ENCODE data around the gene TBL1XR1.
"Not testable (repeated sequence)": the region's sequence is repeated elsewhere in the genome, so short reads cannot be mapped to it uniquely, and the experiment has no call there.

TBL1XR1 gene

DNA sequence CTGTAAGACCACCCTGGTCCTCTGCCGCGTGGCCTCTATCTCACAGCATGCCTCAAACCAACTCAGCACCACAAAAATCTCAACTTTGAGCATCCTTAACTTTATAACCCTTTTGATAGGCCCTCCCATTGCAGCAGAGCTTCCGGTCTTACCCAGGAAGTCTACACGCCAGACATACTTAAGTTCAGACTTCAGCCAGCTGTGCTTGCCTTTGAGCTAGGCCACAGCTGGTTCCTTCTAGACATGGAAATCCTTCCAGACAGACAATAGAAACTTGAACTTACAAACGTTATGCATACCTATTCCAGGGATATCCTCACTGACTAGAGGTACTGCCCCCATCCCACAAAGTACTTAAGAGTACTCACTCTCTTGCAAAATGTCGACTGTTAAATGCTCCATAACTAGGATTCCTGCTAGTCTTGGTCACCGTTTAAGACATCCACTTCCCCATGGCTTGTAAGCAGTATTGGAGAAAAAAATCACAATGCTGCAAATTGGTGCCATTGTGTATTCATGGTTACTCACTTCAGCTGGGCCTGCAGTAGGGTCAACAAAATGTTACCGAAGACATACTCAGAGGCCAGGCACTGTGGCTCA, 183.5 kb downstream of the TBL1XR1 start:
- DNase-seq (ENCODE audit: low spot score), result no peak

DNA sequence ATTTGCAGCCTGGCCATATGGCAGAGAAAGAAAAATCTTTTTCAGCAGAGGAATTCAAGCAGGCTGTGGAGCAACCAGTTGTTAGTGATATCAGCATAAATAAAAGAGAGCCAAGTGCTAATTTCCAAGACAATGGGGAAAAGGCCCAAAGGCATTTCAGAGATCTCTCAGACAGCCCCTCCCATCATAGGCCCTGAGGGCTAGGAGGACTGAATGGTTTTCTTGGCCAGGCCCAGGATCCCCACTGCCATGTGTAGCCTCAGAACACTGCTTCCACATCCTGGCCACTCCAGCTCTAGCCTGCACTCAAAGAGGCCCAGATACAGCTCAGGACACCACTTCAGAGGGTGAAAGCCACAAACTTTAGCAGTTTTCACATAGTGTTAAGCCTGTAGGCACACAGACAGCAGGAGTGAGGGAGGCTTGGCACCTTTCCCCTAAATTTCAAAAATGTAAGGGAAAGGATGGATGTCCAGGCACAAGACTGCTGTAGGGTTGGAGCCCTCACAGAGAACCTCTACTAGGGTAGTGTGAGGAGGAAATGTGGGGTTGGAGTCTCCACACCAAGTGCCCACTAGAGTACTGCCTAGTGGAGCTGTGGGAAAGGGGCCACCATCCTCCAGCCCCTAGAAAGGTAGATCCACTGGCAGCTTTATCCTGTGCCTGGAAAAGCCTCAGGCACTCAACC, 191.4 kb downstream of the TBL1XR1 start:
- DNase-seq (ENCODE audit: low spot score), result no peak

DNA sequence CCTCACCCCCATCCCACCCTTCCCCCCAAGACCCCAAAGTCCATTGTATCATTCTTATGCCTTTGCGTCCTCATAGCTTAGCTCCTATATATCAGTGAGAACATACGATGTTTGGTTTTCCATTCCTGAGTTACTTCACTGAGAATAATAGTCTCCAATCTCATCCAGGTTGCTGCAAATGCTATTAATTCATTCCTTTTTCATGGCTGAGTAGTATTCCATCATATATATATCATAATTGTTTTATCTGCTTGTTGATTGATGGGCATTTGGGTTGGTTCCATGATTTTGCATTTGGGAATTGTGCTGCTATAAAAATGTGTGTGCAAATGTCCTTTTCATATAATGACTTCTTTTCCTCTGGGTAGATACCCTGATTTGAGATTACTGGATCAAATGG, 197.1 kb downstream of the TBL1XR1 start:
- DNase-seq (ENCODE audit: low spot score), result not testable (repeated sequence)

DNA sequence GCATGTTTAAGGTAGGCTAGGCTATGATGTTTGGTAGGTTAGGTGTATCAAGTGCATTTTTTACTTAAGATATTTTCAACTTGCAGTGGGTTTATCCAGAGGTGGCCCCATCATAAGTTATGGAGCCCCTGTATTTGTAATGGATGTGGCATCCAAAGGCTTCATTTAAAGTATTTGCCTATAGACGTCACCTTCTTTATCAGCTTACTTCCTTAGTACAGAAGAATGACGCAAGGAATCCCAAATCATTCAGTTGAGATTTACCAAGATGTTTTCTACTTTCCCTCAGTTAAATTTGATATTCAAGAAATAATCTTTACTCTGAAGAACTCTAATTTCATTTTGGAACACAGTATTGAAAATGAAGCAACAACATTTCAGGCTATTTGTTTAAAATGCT, 201.3 kb downstream of the TBL1XR1 start:
- DNase-seq (ENCODE audit: low spot score), result no peak

DNA sequence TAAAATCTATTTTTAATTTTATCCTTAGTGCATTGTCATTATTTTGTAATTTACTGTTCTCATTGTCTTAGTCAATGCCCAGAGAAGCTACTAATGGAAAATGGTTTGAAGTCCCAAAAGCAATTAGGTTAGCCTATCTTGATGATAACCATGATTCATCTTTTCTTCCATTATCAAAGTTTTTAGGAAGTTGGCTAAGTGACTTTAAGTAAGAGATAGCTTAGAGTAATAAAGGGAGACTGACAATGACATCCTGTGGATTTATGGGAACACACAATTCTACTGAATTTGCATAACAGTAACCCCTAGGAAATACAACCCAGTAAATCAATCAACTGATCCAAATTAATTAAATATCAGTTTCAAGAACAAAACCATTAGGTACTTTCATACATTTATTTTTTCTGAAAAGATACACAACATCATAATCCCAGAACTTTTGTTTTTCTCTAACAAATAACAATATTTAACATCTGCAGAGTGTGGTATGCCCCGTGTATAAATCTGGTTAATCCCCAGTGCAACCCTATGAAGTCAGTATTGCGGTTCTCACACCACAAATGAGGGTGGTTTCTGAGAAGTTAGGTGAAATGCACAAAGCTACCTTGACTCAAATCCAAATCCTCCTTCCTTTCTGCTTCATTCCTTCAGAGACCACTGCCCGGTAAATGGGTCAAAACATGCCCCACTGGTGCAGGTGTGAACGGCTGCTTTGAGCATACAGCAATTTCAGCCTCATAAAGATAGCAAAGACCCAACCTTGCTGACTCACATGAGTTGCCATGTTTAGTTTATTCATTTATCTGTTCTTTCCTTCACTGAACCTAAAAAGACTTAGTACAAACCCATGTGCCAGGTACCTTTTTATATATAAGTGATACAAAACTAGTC, 202.1 kb downstream of the TBL1XR1 start:
- no peak for DNase-seq (ENCODE audit: low spot score)

DNA sequence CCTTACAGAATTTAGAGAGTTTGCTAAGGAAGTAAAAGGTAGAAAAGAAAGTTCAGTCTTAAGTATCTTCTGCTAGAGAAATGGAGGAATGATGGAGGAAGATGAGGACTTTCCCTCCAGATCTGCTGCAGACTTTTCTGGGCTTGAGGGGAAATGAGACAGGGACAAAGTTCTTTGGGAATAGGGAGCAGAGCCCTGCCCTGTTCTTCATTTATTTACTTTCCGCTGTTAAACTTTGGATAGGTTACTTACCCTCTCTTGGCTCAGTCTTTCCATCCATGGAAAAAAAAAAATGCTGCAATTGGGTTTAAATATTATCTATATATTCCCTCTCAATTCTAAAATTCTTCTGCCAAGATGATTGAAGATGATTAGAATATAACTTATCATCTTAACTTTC, 202.9 kb downstream of the TBL1XR1 start:
- no peak for DNase-seq (ENCODE audit: low spot score)

DNA sequence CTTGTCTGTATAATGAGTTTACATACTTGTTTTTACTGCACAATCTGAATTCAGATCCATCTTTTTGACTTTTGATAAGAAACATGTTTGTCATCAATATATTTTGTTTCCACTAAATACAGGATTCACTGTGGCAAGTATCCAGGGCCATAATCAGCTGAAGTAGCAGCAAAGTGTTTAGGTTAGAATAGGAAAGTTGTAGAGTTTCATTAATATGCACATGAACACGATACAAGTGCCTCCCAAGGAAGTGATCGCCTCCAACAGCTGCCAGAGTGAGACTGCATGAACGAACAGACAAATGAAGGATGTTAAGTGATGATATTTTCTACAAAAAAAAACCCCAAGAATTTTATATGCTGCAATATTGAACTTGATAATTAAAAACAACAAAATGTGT, 204.3 kb downstream of the TBL1XR1 start:
- DNase-seq (ENCODE audit: low spot score), result no peak

DNA sequence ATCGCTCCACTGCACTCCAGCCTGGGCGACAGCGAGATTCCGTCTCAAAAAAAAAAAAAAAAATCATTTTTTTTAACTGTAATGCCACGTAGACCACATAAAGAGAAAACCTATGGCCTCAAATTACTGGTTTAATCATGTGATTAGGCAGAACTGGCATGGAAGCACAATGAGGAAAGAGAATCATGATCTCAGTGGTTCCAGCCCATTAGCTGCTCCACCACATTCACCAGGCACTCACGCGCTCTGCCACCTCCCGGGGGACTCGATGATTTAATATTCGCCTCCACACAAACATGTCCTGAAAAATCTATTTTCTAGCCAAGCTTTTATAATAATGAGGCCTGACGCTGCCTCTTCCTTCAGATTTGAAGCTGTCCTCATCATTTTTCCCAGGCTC, 204.7 kb downstream of the TBL1XR1 start:
- DNase-seq (ENCODE audit: low spot score), result no peak

DNA sequence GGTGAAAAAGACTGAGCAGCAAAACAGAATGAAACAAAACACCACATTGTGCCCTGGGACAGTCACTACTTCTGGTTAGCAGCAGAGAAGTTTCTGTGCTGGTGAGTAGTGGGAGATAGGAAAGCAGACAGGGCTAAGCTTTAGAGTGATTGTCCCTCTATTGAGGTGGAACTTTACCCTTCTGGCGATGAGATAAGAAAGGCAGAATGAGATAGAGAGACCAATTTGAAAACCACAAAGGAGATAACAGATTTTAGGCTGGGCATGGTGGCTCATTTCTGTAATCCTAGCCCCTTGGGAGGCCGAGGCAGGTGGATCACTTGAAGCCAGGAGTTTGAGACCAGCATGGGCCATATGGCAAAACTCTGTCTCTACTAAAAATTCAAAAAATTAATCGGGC, 208.5 kb downstream of the TBL1XR1 start:
- DNase-seq (ENCODE audit: low spot score), result no peak

DNA sequence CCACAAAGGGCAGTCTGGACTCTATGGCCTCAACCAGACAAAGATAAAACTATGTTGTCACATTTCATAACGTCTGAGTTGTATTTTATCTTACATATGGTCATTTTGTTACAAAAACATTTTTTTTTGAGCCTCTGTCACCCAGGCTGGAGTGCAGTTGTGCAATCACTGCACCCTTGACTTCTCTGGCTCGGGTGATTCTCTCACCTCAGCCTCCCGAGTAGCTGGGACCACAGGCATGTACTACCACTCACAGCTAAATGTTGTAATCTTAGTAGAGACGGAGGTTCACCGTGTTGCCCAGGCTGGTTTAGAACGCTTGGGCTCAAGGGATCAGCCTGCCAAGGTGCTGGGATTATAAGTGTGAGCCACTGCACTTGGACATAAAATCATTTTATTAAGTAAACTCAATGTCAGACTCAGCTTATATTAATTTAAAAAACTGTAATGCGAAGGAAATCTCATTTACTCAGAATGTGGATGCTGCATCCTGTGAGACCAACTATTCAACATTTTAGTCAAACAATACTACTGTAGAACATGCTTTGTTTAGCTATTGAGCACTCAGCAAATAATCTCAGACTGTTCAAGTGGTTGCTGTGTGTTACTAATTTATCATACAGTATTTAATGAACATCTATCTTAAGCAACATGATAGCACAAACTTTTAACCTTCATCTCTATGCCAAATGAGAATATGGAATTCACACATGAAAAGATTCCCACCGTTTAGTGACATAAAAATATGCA, 209.2 kb downstream of the TBL1XR1 start:
- DNase-seq (ENCODE audit: low spot score), result no peak

DNA sequence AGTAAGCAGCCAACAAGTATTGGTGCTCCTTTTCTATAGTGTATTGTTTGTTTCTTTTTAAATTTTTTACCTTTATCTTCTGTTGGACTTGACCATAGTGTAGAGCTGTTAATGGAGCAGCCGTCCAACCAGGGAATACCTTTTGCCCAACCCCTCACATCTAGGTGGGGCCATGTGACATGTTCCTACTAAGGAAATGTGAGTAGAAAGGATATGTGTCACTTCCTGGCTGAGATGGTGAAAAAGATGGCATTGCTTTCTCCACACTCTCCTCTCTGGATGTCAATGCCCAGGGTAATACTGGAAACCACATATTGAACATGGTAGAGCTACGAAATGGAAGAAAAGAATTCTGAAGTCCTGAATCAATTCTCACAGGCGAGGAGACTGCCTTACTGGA, 218.8 kb downstream of the TBL1XR1 start:
- DNase-seq (ENCODE audit: low spot score), result no peak

DNA sequence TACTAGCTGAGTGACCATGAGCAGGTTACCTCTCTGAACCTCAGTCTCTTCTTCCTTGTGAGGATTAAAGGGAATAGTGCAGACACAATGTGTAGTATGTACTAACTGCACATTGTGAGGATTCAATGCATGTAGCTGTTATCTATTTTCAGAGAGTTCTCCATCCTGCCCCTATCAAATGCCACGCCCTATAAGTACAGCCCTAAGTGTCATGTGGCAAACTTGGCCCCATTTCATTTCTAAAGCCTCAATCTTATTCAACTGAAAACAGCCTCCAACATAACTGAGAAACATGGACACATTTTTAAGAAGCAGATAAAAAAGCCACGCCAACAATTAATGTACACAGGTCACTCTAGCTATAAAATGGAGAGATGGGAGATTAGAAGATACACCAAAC, 220.0 kb downstream of the TBL1XR1 start:
- DNase-seq (ENCODE audit: low spot score), result no peak

DNA sequence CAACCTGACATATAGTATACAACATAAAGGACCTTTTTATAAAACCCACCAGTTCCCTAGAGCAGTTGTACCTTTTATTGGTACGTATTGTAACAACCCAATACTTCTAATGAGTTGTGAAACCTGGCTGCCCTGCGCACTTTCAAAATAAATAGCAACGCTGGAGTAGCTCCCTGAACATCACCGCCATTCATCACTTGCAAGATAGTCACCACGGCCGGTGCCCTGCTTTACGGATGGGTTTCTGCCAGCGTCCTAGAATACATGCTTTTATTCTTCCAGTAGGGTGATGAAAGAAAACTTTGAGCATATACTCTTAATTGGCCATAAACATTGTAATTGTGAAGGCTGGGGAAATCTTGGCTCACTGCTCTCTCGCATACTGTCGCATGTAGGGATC, 220.7 kb downstream of the TBL1XR1 start:
- DNase-seq (ENCODE audit: low spot score), result no peak

DNA sequence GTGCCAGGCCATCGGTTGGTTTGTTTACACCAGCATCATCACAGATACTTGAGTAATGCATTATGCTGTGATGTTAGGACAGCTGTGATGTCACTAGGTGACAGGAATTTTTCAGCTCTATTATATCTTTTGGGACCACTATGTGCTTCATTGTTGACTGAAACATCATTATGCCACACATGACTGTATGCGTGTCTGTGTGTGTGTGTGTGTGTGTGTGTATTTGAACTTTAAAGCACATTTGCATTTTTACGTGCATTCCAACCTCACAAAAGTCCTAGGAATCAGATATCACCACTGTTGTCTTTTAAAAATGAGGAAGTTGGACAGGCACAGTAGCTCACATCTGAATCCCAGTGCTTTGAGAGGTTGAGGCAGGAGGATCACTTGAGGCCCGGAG, 223.0 kb downstream of the TBL1XR1 start:
- DNase-seq (ENCODE audit: low spot score), result no peak

DNA sequence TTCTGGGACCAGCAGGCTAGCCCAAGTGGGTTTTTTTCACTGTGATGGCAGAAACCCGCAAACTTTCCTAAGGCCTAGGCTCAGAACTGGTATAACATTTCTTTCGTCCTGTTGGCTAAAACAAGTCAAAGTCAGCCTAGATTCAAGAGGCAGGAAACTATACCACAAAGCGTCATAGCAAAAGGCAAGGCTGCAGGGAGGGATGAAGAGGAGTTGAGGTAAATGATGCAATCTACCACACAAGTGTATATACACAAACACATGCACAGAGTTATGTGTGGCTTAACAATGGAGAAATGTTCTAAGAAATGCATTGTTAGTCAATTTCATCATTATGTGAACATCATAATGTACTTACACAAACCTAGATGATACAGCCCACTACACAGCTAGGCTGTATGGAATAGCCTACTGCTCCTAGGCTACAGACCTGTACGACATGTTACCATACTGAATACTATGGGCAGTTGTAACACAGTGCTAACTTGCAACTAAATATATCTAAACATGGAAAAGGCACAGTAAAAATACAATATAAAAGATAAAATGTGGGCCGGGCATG, 225.6 kb downstream of the TBL1XR1 start:
- DNase-seq (ENCODE audit: low spot score), result no peak

DNA sequence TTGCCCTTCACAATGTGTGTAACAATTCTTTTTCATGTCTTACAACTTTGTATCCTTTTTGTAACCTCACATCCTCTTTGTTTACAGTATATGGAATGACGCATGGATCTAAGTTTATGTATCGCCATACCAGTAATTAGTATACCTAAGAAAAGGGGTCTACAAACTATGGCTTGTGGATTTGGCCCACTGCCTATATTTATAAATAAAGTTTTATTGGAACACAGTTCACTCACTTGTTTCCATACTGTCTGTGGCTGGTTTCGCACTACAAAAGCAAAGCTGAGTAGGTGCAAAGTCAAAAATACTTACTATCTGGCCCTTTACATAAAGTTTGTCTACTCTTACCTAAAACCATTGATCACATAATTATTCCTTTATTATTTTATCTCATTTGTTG, 226.5 kb downstream of the TBL1XR1 start:
- no peak for DNase-seq (ENCODE audit: low spot score)

DNA sequence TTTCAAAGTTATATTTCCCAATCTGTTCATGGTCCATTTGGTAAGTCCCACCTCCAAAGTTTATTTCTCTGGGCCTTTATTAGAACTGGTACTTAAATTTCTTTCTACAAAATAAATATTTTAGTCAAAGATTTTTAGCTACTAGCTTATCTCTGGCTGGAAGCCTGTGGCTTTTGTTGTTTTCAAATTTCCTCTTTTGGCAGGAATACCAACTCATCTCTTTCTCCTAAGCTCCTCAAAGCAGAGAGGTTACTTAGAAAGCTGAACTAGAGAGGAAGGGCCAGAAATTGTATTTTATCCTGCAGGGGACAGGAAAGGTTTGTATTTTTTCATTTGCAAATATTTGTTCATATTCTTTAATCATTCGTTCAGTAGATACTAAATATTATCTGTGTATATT, 227.8 kb downstream of the TBL1XR1 start:
- DNase-seq (ENCODE audit: low spot score), result no peak
